Body of pancreas (tissue), 4 donors: ENCODE results near the gene VTCN1.

Experiments
- POLR2A ChIP-seq, 3 donors: fragments of 450-650 bp; IDR thresholded peaks; one replicate each; pipeline ENCODE4 v1.6.1; 2016; ENCODE audit warnings: antibody characterized with exemption in 3 of 3, mild to moderate bottlenecking in 2 of 3
- TF ChIP-seq, protein P1 (sequence below), 7 experiments: fragments of 450-650 bp in 4 of 7; fragments of 200-600 bp in 3 of 7; sonication (generic) in 3 of 7; IDR thresholded peaks; one replicate each; pipeline ENCODE4 v1.5.1; 2016 to 2019; ENCODE audit warnings: antibody characterized with exemption in 7 of 7

- TF ChIP-seq, protein P1, sequence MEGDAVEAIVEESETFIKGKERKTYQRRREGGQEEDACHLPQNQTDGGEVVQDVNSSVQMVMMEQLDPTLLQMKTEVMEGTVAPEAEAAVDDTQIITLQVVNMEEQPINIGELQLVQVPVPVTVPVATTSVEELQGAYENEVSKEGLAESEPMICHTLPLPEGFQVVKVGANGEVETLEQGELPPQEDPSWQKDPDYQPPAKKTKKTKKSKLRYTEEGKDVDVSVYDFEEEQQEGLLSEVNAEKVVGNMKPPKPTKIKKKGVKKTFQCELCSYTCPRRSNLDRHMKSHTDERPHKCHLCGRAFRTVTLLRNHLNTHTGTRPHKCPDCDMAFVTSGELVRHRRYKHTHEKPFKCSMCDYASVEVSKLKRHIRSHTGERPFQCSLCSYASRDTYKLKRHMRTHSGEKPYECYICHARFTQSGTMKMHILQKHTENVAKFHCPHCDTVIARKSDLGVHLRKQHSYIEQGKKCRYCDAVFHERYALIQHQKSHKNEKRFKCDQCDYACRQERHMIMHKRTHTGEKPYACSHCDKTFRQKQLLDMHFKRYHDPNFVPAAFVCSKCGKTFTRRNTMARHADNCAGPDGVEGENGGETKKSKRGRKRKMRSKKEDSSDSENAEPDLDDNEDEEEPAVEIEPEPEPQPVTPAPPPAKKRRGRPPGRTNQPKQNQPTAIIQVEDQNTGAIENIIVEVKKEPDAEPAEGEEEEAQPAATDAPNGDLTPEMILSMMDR (IDR thresholded peaks at IDR 0.05) = no peak
- no peak for TF ChIP-seq POLR2A (IDR thresholded peaks at IDR 0.05)
Measured at GRCh38 chr1:117235863-117236465, 25.2 kb upstream of the VTCN1 start.
